CD14-positive monocyte (primary cell): ENCODE measurements around the gene LTBP1. TPM values are rescaled to one million over a fixed set of nuclear protein-coding genes. Genes with fewer than 3 reads are reported as not detected.

Source experiments
- DNase-seq, 3 donors: peaks; one replicate each; pipeline ENCODE4 v3.0.0-alpha.2; 2011 to 2022
- H2AFZ ChIP-seq: 2 replicates; pipeline ENCODE4 v1.6.0; 2012; ENCODE audit warnings: mild to moderate bottlenecking, low read depth, low read length, inconsistent platforms; ENCODE audit not compliant: insufficient read depth, poor library complexity, severe bottlenecking
- H3K27ac ChIP-seq, 2 donors: 1 replicate in 1 of 2; 2 replicates in 1 of 2; pipeline ENCODE4 v1.5.1; 2012 to 2013; ENCODE audit warnings: low read length in 2 of 2, control low read depth in 1 of 2, inconsistent platforms in 1 of 2, low read depth in 1 of 2, mild to moderate bottlenecking in 1 of 2
- H3K27me3 ChIP-seq, 2 donors: one replicate each; pipeline versions ENCODE4 v1.6.0 to v1.6.1; 2011 to 2013; ENCODE audit warnings: low read length in 2 of 2; ENCODE audit not compliant: control insufficient read depth in 2 of 2, insufficient read depth in 2 of 2
- H3K36me3 ChIP-seq, 2 donors: replicated peaks in 1 of 2; 1 replicate in 1 of 2; 2 replicates in 1 of 2; pipeline versions ENCODE4 v1.5.1 to v1.6.1; 2012 to 2013; ENCODE audit warnings: low read length in 2 of 2, control low read depth in 1 of 2, inconsistent platforms in 1 of 2, mild to moderate bottlenecking in 1 of 2; ENCODE audit not compliant: insufficient read depth in 2 of 2, control insufficient read depth in 1 of 2
- H3K4me1 ChIP-seq, 2 donors: 1 replicate in 1 of 2; 2 replicates in 1 of 2; pipeline versions ENCODE4 v1.5.1 to v1.6.1; 2012 to 2013; ENCODE audit warnings: low read length in 2 of 2, control low read depth in 1 of 2, inconsistent platforms in 1 of 2, mild to moderate bottlenecking in 1 of 2, moderate library complexity in 1 of 2; ENCODE audit not compliant: insufficient read depth in 2 of 2, control insufficient read depth in 1 of 2
- H3K4me2 ChIP-seq: replicated peaks from 2 replicates; pipeline ENCODE3; 2012; ENCODE audit warnings: low read length, moderate library complexity, mild to moderate bottlenecking; ENCODE audit not compliant: poor library complexity, severe bottlenecking; ENCODE audit errors: extremely low read depth
- H3K4me3 ChIP-seq, 3 experiments: fragments of 200-600 bp in 1 of 3; sonication (generic) in 1 of 3; replicated peaks in 1 of 3; 1 replicate in 2 of 3; 2 replicates in 1 of 3; pipeline ENCODE4 v1.5.1; 2011 to 2013; ENCODE audit warnings: low read length in 3 of 3, mild to moderate bottlenecking in 3 of 3, control low read depth in 2 of 3, low read depth in 2 of 3, inconsistent platforms in 1 of 3, moderate library complexity in 1 of 3
- H3K79me2 ChIP-seq: 2 replicates; pipeline ENCODE4 v1.6.0; 2012; ENCODE audit warnings: mild to moderate bottlenecking, control low read depth, inconsistent platforms, low read length, moderate library complexity; ENCODE audit not compliant: insufficient read depth
- H3K9ac ChIP-seq: 2 replicates; pipeline ENCODE4 v1.6.0; 2017; ENCODE audit warnings: low read length, mild to moderate bottlenecking; ENCODE audit not compliant: insufficient read depth, poor library complexity, severe bottlenecking
- H3K9me3 ChIP-seq, 2 donors: replicated peaks in 1 of 2; 1 replicate in 1 of 2; 2 replicates in 1 of 2; pipeline versions ENCODE4 v1.5.1 to v1.6.1; 2012 to 2013; ENCODE audit warnings: low read length in 2 of 2, control low read depth in 1 of 2; ENCODE audit not compliant: control insufficient read depth in 1 of 2, insufficient read depth in 1 of 2
- H4K20me1 ChIP-seq: 2 replicates; pipeline ENCODE4 v1.6.0; 2012; ENCODE audit warnings: mild to moderate bottlenecking, low read length, control low read depth, moderate library complexity; ENCODE audit not compliant: insufficient read depth
- H3K27ac Mint-ChIP-seq, 7 donors: one replicate each; pipeline ENCODE4 v1.8.0; 2020; ENCODE audit warnings: mild to moderate bottlenecking in 7 of 7, mixed read lengths in 7 of 7, moderate library complexity in 6 of 7, inconsistent platforms in 2 of 7
- H3K27me3 Mint-ChIP-seq, 3 donors: one replicate each; pipeline ENCODE4 v1.8.0; 2021 to 2022; ENCODE audit warnings: low read depth in 3 of 3, mild to moderate bottlenecking in 3 of 3, mixed read lengths in 3 of 3, moderate library complexity in 3 of 3, inconsistent platforms in 1 of 3
- H3K36me3 Mint-ChIP-seq, 2 donors: one replicate each; pipeline ENCODE4 v1.8.0; 2020; ENCODE audit warnings: mixed read lengths in 2 of 2, inconsistent platforms in 1 of 2, mild to moderate bottlenecking in 1 of 2
- H3K4me1 Mint-ChIP-seq: one replicate; pipeline ENCODE4 v1.8.0; 2020; ENCODE audit warnings: mild to moderate bottlenecking, mixed read lengths
- H3K4me3 Mint-ChIP-seq, 2 donors: one replicate each; pipeline ENCODE4 v1.8.0; 2020; ENCODE audit warnings: mild to moderate bottlenecking in 2 of 2, mixed read lengths in 2 of 2, moderate library complexity in 1 of 2
- H3K9me3 Mint-ChIP-seq, 7 donors: one replicate each; pipeline ENCODE4 v1.8.0; 2020 to 2022; ENCODE audit warnings: mixed read lengths in 7 of 7, mild to moderate bottlenecking in 6 of 7, moderate library complexity in 6 of 7, inconsistent platforms in 2 of 7
- CTCF ChIP-seq: fragments of 200-600 bp; IDR thresholded peaks from one replicate; pipeline ENCODE4 v1.8.0; 2022; ENCODE audit warnings: antibody characterized with exemption, mild to moderate bottlenecking
- WGBS: methylation state at CpG from one replicate; pipeline ENCODE4 v1.1.5; 2013; ENCODE audit warnings: missing lambda C conversion rate; ENCODE audit not compliant: insufficient coverage; 5-methylcytosine and 5-hydroxymethylcytosine counted together
- intact Hi-C, 2 donors: fragments of 100-400 bp; cut with micrococcal nuclease; formaldehyde crosslinking; loops; one replicate each; pipeline versions ENCODE4 v1.15.0 to v1.15.1; 2023
- polyA plus RNA-seq, 3 donors: library from polyadenylated mRNA; depleted of rRNA in 1 of 3; unstranded in 2 of 3; stranded (reverse) in 1 of 3; fragments of 300-500 nt in 2 of 3; fragments of >200 nt in 1 of 3; fragmentation: Illumina TruSeq in 2 of 3; gene quantifications; 1 replicate in 2 of 3; 2 replicates in 1 of 3; pipeline ENCODE4 v1.2.3, GENCODE V29; 2012 to 2021

The LTBP1 gene
- polyA plus RNA-seq, 3 donors = 0.18 to 0.24 TPM; not detected in 1

GRCh38 chr2:33272001-33272400 is 325.2 kb downstream of the LTBP1 start:
- Mint-ChIP-seq H3K4me3 (no peak overlapping the region), H3K27me3 (no peaks in the 10 kb centered on the region), H3K4me1 (no peaks in the 10 kb centered on the region), H3K27ac (no peak overlapping the region), H3K9me3 (peaks cover 0 to 4% (median 0%) of the 10 kb centered on the region in 7 donors), H3K36me3 (no peaks in the 10 kb centered on the region)
- Histone ChIP-seq H3K36me3 (no peaks in the 10 kb centered on the region), H3K27me3 (no peaks in the 10 kb centered on the region), H3K4me2 (no peak overlapping the region), H3K79me2 (no peaks in the 10 kb centered on the region), H3K9me3 (peaks cover 0 to 3% of the 10 kb centered on the region in 2 donors), H2AFZ (no peak overlapping the region), H4K20me1 (no peaks in the 10 kb centered on the region), H3K9ac (no peak overlapping the region), H3K4me3 (no peak overlapping the region), H3K4me1 (no peaks in the 10 kb centered on the region), H3K27ac (no peak overlapping the region)
- no peak for DNase-seq
- intact Hi-C loops = no loop called here
- no CpG with 5 or more reads among the region's 4 CpGs for WGBS
- TF ChIP-seq CTCF = no peak

GRCh38 chr2:33273479-33273878 is 326.7 kb downstream of the LTBP1 start:
- H3K36me3 Mint-ChIP-seq = no peaks in the 10 kb centered on the region
- peaks cover 0 to 2% (median 0%) of the 10 kb centered on the region in 3 donors for H3K27me3 Mint-ChIP-seq
- H3K4me1 Mint-ChIP-seq = no peaks in the 10 kb centered on the region
- H3K9ac ChIP-seq = no peak overlapping the region
- H3K27ac Mint-ChIP-seq = no peak overlapping the region
- H4K20me1 ChIP-seq = no peaks in the 10 kb centered on the region
- H3K27me3 ChIP-seq = no peaks in the 10 kb centered on the region
- no peak for DNase-seq
- H3K4me3 Mint-ChIP-seq = no peak overlapping the region
- no peaks in the 10 kb centered on the region for H3K4me1 ChIP-seq
- no peaks in the 10 kb centered on the region for H3K36me3 ChIP-seq
- H2AFZ ChIP-seq = no peak overlapping the region
- TF ChIP-seq CTCF = no peak
- peaks cover 0 to 2% (median 0%) of the 10 kb centered on the region in 7 donors for H3K9me3 Mint-ChIP-seq
- H3K9me3 ChIP-seq = no peaks in the 10 kb centered on the region
- no peak overlapping the region for H3K4me2 ChIP-seq
- H3K79me2 ChIP-seq = no peaks in the 10 kb centered on the region
- no peak overlapping the region for H3K27ac ChIP-seq
- WGBS = no CpG with 5 or more reads among the region's 1 CpG
- H3K4me3 ChIP-seq = no peak overlapping the region
- intact Hi-C loops = no loop called here
